Smooth muscle cell (in vitro differentiated cells): ENCODE data around the gene TENM3. TPM values are rescaled to one million over a fixed set of nuclear protein-coding genes. Genes with fewer than 3 reads are reported as not detected.

ENCODE experiments used
- DNase-seq: peaks from one replicate; lab custom pipeline; 2025; ENCODE audit not compliant: unreplicated experiment; lab: John Stamatoyannopoulos, UW
- H2AFZ ChIP-seq: fragments of 200-600 bp; sonication (generic); 2 replicates; pipeline ENCODE4 v1.6.0; 2016; ENCODE audit warnings: antibody characterized with exemption, low read depth, mild to moderate bottlenecking
- H3F3A ChIP-seq: fragments of 200-600 bp; sonication (generic); 2 replicates; pipeline ENCODE4 v1.6.0; 2017; ENCODE audit warnings: antibody characterized with exemption, low read depth
- H3K27ac ChIP-seq: fragments of 200-600 bp; sonication (generic); 2 replicates; pipeline ENCODE4 v1.5.1; 2016; ENCODE audit warnings: low read depth, mild to moderate bottlenecking
- H3K27me3 ChIP-seq: fragments of 200-600 bp; sonication (generic); 2 replicates; pipeline ENCODE4 v1.6.1; 2016; ENCODE audit warnings: low read depth, mild to moderate bottlenecking
- H3K36me3 ChIP-seq: fragments of 200-600 bp; sonication (generic); 2 replicates; pipeline ENCODE4 v1.5.1; 2016; ENCODE audit warnings: low read depth
- H3K4me1 ChIP-seq: fragments of 200-600 bp; sonication (generic); 2 replicates; pipeline ENCODE4 v1.5.1; 2016; ENCODE audit warnings: low read depth
- H3K4me2 ChIP-seq: fragments of 200-600 bp; sonication (generic); 2 replicates; pipeline ENCODE4 v1.6.0; 2016; ENCODE audit warnings: mild to moderate bottlenecking
- H3K4me3 ChIP-seq: fragments of 200-600 bp; sonication (generic); 2 replicates; pipeline ENCODE4 v1.5.1; 2016; ENCODE audit warnings: mild to moderate bottlenecking
- H3K79me2 ChIP-seq: fragments of 200-600 bp; sonication (generic); 2 replicates; pipeline ENCODE4 v1.6.0; 2016; ENCODE audit warnings: low read depth, mild to moderate bottlenecking
- H3K9ac ChIP-seq: fragments of 200-600 bp; sonication (generic); 2 replicates; pipeline ENCODE4 v1.6.0; 2016; ENCODE audit warnings: low read depth
- H3K9me3 ChIP-seq: fragments of 200-600 bp; sonication (generic); replicated peaks from 2 replicates; pipeline ENCODE4 v1.5.1; 2016; ENCODE audit warnings: low read depth
- H4K20me1 ChIP-seq: fragments of 200-600 bp; sonication (generic); 2 replicates; pipeline ENCODE4 v1.6.0; 2016; ENCODE audit warnings: low read depth
- WGBS: methylation state at CpG from one replicate; pipeline ENCODE4 v1.1.7; 2016; ENCODE audit warnings: low lambda C conversion rate; 5-methylcytosine and 5-hydroxymethylcytosine counted together
- polyA plus RNA-seq: library from polyadenylated mRNA; unstranded; fragments of >200 nt; fragmentation: Nextera tagmentation; extraction: Ambion mirVana; gene quantifications from 2 replicates; pipeline ENCODE4 v1.2.1, GENCODE V29; 2016
- total RNA-seq: library from RNA; depleted of rRNA; stranded (reverse); fragments of >200 nt; gene quantifications from 2 replicates; pipeline ENCODE4 v1.2.3, GENCODE V29; 2014
- TF ChIP-seq, protein P1 (sequence below): fragments of 200-600 bp; sonication (generic); IDR thresholded peaks from 2 replicates; pipeline ENCODE4 v1.5.1; 2017; ENCODE audit warnings: borderline replicate concordance, mild to moderate bottlenecking, antibody characterized with exemption; ENCODE audit not compliant: insufficient read depth, poor library complexity, severe bottlenecking

The TENM3 gene
- total and polyA plus RNA-seq, 2 experiments from 2014 or later = 46.9 to 295 TPM

DNA sequence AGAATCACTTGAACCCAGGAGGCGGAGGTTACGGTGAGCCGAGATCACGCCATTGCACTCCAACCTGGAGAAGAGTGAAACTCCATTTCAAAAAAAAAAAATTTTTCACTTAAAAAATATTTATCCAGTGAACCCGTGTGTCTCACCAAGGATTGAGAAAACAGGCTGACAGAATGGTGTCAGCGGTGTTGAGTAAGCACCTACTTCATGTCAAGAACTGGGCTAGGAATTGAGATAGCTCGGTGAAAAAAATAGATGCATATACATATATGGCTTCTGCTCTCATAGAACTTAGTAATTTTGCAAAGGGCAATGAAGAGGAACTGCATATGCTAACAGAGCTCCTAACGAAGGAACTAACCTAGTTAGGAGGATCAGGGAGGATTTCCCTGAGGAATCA lies 297.3 kb downstream of the TENM3 start:
- no peaks in the 10 kb centered on the region for H3K36me3 ChIP-seq
- H3K4me2 ChIP-seq = no peak overlapping the region
- H2AFZ ChIP-seq = no peak overlapping the region
- peaks cover 90% of the 10 kb centered on the region for H4K20me1 ChIP-seq
- no peak overlapping the region for H3K27ac ChIP-seq
- no peak overlapping the region for H3K4me3 ChIP-seq
- peaks cover 24% of the 10 kb centered on the region for H3K4me1 ChIP-seq
- H3K79me2 ChIP-seq = peaks cover 63% of the 10 kb centered on the region
- H3K9ac ChIP-seq = no peak overlapping the region
- H3K9me3 ChIP-seq = no peaks in the 10 kb centered on the region
- no peaks in the 10 kb centered on the region for H3K27me3 ChIP-seq
- no peak for DNase-seq
- H3F3A ChIP-seq = peaks cover 7% of the 10 kb centered on the region
- TF ChIP-seq, protein P1, sequence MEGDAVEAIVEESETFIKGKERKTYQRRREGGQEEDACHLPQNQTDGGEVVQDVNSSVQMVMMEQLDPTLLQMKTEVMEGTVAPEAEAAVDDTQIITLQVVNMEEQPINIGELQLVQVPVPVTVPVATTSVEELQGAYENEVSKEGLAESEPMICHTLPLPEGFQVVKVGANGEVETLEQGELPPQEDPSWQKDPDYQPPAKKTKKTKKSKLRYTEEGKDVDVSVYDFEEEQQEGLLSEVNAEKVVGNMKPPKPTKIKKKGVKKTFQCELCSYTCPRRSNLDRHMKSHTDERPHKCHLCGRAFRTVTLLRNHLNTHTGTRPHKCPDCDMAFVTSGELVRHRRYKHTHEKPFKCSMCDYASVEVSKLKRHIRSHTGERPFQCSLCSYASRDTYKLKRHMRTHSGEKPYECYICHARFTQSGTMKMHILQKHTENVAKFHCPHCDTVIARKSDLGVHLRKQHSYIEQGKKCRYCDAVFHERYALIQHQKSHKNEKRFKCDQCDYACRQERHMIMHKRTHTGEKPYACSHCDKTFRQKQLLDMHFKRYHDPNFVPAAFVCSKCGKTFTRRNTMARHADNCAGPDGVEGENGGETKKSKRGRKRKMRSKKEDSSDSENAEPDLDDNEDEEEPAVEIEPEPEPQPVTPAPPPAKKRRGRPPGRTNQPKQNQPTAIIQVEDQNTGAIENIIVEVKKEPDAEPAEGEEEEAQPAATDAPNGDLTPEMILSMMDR = no peak
- 92% methylated on average over 8 of the region's 8 CpGs for WGBS

DNA sequence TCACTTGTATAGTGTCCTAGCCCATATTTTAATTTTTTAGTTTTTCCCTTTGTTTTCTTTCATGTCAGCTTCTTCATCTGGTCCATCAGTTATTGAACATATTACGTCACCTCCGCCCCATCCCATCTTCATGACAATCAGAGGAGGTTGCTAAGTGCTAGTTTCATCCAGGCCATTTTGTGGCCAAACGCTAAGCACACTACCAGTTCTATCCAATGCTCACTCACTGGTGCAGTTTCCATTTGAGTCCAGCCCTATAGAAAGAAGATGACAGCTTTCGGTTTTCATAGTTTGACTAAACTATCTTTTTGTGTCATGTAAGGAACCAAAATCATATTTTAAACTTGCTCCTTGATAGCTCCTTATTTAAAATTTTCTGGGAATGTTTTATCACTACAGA lies 304.2 kb downstream of the TENM3 start:
- no peaks in the 10 kb centered on the region for H3K36me3 ChIP-seq
- no peak overlapping the region for H2AFZ ChIP-seq
- peaks cover 75% of the 10 kb centered on the region for H4K20me1 ChIP-seq
- TF ChIP-seq, protein P1 = no peak
- H3K4me3 ChIP-seq = no peak overlapping the region
- H3K9me3 ChIP-seq = no peaks in the 10 kb centered on the region
- H3K9ac ChIP-seq = no peak overlapping the region
- DNase-seq = no peak
- no peaks in the 10 kb centered on the region for H3K27me3 ChIP-seq
- H3K4me1 ChIP-seq = peaks cover 28% of the 10 kb centered on the region
- H3K4me2 ChIP-seq = no peak overlapping the region
- H3K27ac ChIP-seq = no peak overlapping the region
- peaks cover 34% of the 10 kb centered on the region for H3K79me2 ChIP-seq
- H3F3A ChIP-seq = peaks cover 2% of the 10 kb centered on the region
- WGBS = 96% methylated on average over 4 of the region's 4 CpGs

DNA sequence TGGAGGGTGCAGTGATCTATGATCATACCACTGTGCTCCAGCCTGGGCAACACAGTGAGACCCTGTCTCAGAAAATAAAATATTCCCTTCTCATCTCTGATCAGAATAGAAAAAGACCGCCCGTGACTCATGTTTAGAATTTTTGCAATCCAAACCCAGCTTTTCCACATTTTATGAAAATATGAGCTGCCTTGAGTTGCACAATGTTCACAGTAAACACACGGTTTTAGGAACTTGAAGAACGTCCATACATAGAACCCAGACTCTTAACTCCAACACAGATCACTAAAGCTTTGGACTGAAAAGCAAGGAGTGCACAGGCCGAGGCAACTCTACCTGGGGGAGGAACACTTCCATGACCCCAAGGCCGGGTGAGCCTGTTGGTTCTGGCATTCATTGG lies 305.0 kb downstream of the TENM3 start:
- Histone ChIP-seq H3F3A (peaks cover 2% of the 10 kb centered on the region), H2AFZ (no peak overlapping the region), H3K36me3 (no peaks in the 10 kb centered on the region), H3K9ac (no peak overlapping the region), H3K4me1 (peaks cover 31% of the 10 kb centered on the region), H3K4me2 (no peak overlapping the region), H3K79me2 (peaks cover 28% of the 10 kb centered on the region), H3K27me3 (no peaks in the 10 kb centered on the region), H3K27ac (no peak overlapping the region), H3K4me3 (no peak overlapping the region), H4K20me1 (peaks cover 74% of the 10 kb centered on the region), H3K9me3 (no peaks in the 10 kb centered on the region)
- no peak for DNase-seq
- TF ChIP-seq, protein P1 = no peak
- 93% methylated on average over 6 of the region's 6 CpGs for WGBS

DNA sequence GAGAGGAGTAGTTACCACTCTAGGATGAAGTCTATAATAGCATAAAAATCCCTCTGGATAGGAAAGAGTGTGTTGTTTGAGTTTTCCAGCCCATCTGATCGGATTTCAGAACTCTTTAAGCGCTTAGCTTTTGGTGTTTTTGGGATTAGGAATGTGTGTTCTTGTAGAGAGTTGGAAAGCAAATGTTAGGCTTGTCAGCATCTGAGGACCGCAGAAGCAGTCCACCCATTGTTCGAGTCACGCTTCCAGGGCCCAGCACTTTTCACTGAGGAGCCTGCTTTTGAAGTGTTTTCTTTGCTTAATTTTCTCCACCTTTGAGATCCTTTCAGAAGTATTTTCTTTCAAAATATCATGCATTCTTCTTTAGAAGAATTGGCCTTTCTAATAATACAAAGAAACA lies 306.2 kb downstream of the TENM3 start:
- H2AFZ ChIP-seq = no peak overlapping the region
- 35% methylated on average over 5 of the region's 5 CpGs for WGBS
- DNase-seq = no peak

More for the DNA sequence above, 306.2 kb downstream of the TENM3 start:
- Histone ChIP-seq H3K36me3 (no peaks in the 10 kb centered on the region), H3K4me2 (no peak overlapping the region), H3K27me3 (no peaks in the 10 kb centered on the region), H4K20me1 (peaks cover 72% of the 10 kb centered on the region), H3K4me1 (peaks cover 40% of the 10 kb centered on the region), H3K4me3 (no peak overlapping the region), H3K9me3 (no peaks in the 10 kb centered on the region), H3K27ac (no peak overlapping the region), H3K9ac (no peak overlapping the region), H3F3A (peaks cover 2% of the 10 kb centered on the region), H3K79me2 (peaks cover 22% of the 10 kb centered on the region)
- TF ChIP-seq, protein P1 = no peak
